ENCODE measurements around the gene ZIM2. TPM values are rescaled to one million over a fixed set of nuclear protein-coding genes. Genes with fewer than 3 reads are reported as not detected.

The ZIM2 gene
- total RNA-seq, 1 experiment from 2014 or later = not detected

DNA sequence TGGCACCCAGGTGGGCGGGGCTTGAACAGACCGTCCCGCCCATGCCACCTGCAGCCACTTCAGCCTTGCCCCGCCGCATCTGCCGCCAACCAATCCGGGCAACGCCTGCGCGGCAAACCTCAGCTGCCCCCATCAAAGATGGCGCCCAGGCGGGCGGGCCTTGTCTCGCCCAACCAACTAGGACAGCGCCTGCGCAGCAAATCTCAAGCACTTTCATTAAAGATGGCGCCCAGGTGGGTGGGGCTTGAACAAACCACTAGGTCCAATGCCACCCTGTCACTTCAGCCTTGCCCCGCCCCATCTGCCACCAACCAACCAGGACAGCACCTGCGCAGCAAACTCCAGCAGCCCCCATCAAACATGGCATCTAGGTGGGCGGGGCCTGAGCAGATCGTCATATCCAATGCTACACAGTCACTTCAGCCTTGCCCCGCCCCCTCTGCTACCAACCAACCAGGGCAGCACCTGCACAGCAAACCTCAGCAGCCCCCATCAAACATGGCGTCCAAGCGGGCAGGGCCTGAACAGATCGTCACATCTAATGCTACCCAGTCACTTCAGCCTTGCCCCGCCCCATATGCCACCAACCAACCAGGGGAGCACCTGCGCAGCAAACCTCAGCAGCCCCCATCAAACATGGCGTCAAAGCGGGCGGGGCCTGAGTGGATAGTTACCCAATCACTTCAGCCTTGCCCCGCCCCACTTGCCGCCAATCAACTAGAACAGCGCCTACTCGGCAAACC is 1.4 kb downstream of the ZIM2 start:
- intact Hi-C loops (cut with micrococcal nuclease) = no loop called here

More for the DNA sequence above, 1.4 kb downstream of the ZIM2 start:
- no peaks in the 10 kb centered on the region for H3K9me2 ChIP-seq (ENCODE audit: insufficient read depth)
- H4K20me1 ChIP-seq (ENCODE audit: insufficient read depth) = no peaks in the 10 kb centered on the region
- TF ChIP-seq CEBPB (IDR thresholded peaks at IDR 0.05; ENCODE audit: low read depth) = no peak
- TF ChIP-seq, protein P1, sequence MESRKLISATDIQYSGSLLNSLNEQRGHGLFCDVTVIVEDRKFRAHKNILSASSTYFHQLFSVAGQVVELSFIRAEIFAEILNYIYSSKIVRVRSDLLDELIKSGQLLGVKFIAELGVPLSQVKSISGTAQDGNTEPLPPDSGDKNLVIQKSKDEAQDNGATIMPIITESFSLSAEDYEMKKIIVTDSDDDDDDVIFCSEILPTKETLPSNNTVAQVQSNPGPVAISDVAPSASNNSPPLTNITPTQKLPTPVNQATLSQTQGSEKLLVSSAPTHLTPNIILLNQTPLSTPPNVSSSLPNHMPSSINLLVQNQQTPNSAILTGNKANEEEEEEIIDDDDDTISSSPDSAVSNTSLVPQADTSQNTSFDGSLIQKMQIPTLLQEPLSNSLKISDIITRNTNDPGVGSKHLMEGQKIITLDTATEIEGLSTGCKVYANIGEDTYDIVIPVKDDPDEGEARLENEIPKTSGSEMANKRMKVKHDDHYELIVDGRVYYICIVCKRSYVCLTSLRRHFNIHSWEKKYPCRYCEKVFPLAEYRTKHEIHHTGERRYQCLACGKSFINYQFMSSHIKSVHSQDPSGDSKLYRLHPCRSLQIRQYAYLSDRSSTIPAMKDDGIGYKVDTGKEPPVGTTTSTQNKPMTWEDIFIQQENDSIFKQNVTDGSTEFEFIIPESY (IDR thresholded peaks at IDR 0.05; ENCODE audit: extremely low read depth, insufficient replicate concordance, low read length) = no peak
- no peak for TF ChIP-seq JUND (IDR thresholded peaks at IDR 0.05)
- TF ChIP-seq POLR2AphosphoS5 (IDR thresholded peaks at IDR 0.05; ENCODE audit: low read depth, low read length) = no peak
- TF ChIP-seq YY1 (IDR thresholded peaks at IDR 0.05; ENCODE audit: extremely low read depth, insufficient replicate concordance, low read depth, low read length) = no peak
- TF ChIP-seq TCF7L2 (IDR thresholded peaks at IDR 0.05; ENCODE audit: borderline replicate concordance, extremely low read depth, insufficient read depth, insufficient read length) = no peak
- TF ChIP-seq SRF (IDR thresholded peaks at IDR 0.05; ENCODE audit: low read depth) = no peak
- no peak for TF ChIP-seq EZH2 (IDR thresholded peaks at IDR 0.05)
- TF ChIP-seq, protein P2, sequence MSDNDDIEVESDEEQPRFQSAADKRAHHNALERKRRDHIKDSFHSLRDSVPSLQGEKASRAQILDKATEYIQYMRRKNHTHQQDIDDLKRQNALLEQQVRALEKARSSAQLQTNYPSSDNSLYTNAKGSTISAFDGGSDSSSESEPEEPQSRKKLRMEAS (IDR thresholded peaks at IDR 0.05) = no peak
- H3K9ac ChIP-seq (ENCODE audit: low read length) = no peak overlapping the region
- BruUV-seq (replicated peaks) = no TSS peak
- H2AFZ ChIP-seq (ENCODE audit: low read depth, low read length, poor library complexity, severe bottlenecking) = no peak overlapping the region
- H3K4me1 ChIP-seq (ENCODE audit: control insufficient read depth in 1 of 2, insufficient read depth in 2 of 2, low read length in 2 of 2) = no peaks in the 10 kb centered on the region
- POLR2A ChIA-PET = no interaction called here
- no peak overlapping the region for H3K4me2 ChIP-seq (ENCODE audit: low read length)
- CTCF ChIA-PET = no interaction called here
- no peaks in the 10 kb centered on the region for H3K27me3 ChIP-seq (ENCODE audit: insufficient read depth, low read length)
- H3K79me2 ChIP-seq (ENCODE audit: insufficient read depth, low read length) = no peaks in the 10 kb centered on the region
- no peaks in the 10 kb centered on the region for H3K36me3 ChIP-seq (ENCODE audit: control insufficient read depth in 1 of 2, insufficient read depth in 2 of 2, low read length in 2 of 2)
- RAD21 ChIA-PET (ENCODE audit: low non-redundant PET in 1 of 2, low total read pairs in 2 of 2, uncharacterized antibody in 2 of 2, unreplicated experiment in 2 of 2) = no interaction called here
- H3K27ac ChIP-seq (ENCODE audit: low read depth, low read length) = no peak overlapping the region
- no peak overlapping the region for H3K4me3 ChIP-seq (replicated peaks in 1 of 2; ENCODE audit: low read depth in 1 of 2, low read length in 2 of 2)
- DNase-seq (ENCODE audit: low read depth, low spot score) (no peak), ATAC-seq (no peak)
- H3K9me3 ChIP-seq (ENCODE audit: control insufficient read depth in 1 of 2, insufficient read depth in 1 of 2, low read depth in 1 of 2, low read length in 2 of 2) = peaks cover 5 to 33% of the 10 kb centered on the region in 2 experiments; a peak in 2 of 4 replicates
